H1 (cell line): Measurements from ENCODE around the gene OR10A6.

Experiments used
- CTCF ChIP-seq, 3 experiments: IDR thresholded peaks; 1 replicate in 2 of 3; 2 replicates in 1 of 3; pipeline versions ENCODE4 v1.5.1 to v1.6.1; 2011; ENCODE audit warnings: low read length in 3 of 3, mild to moderate bottlenecking in 3 of 3, inconsistent platforms in 2 of 3, low read depth in 1 of 3, moderate library complexity in 1 of 3; ENCODE audit not compliant: insufficient read depth in 1 of 3; ENCODE audit errors: control extremely low read depth in 1 of 3
- EGR1 ChIP-seq: IDR thresholded peaks from 2 replicates; pipeline ENCODE4 v1.6.1; 2011; ENCODE audit warnings: low read depth, low read length, borderline replicate concordance
- FOSL1 ChIP-seq: IDR thresholded peaks from 2 replicates; pipeline ENCODE4 v1.6.1; 2011; ENCODE audit warnings: mild to moderate bottlenecking, low read depth, low read length, moderate library complexity; ENCODE audit not compliant: insufficient read depth
- PHF8 ChIP-seq: fragments of 200-600 bp; sonication (generic); conservative IDR thresholded peaks from 2 replicates; pipeline ENCODE4 v1.7.1; 2012; ENCODE audit warnings: low read depth, mild to moderate bottlenecking, inconsistent platforms, low read length, moderate library complexity
- POLR2A ChIP-seq, 2 experiments: IDR thresholded peaks; 1 replicate in 1 of 2; 2 replicates in 1 of 2; pipeline ENCODE4 v1.6.1; 2011; ENCODE audit warnings: low read depth in 2 of 2, low read length in 2 of 2, mild to moderate bottlenecking in 2 of 2; ENCODE audit errors: control extremely low read depth in 1 of 2

GRCh38 chr11:7977232-7977917 lies 46.3 kb upstream of the OR10A6 start:
- no peak for TF ChIP-seq CTCF (IDR thresholded peaks at IDR 0.05; ENCODE audit: control extremely low read depth in 1 of 3, insufficient read depth in 1 of 3, low read depth in 1 of 3, low read length in 3 of 3)
- no peak for TF ChIP-seq FOSL1
- TF ChIP-seq PHF8, result no peak
- no peak for TF ChIP-seq EGR1
- TF ChIP-seq POLR2A (IDR thresholded peaks at IDR 0.05; ENCODE audit: control extremely low read depth in 1 of 2, low read depth in 2 of 2, low read length in 2 of 2), result no peak
